Effector memory CD4-positive, alpha-beta T cell (primary cell): ENCODE data around the gene PCDHA2.
"Not testable (repeated sequence)": the region's sequence is repeated elsewhere in the genome, so short reads cannot be mapped to it uniquely, and the experiment has no call there.

Experiments used
- DNase-seq, 3 donors: peaks; one replicate each; pipeline ENCODE4 v3.0.0-alpha.2; 2020
- H3K27ac ChIP-seq: 2 replicates; pipeline ENCODE4 v1.7.0; 2013; ENCODE audit warnings: mild to moderate bottlenecking, low read length, moderate library complexity; ENCODE audit not compliant: insufficient read depth, poor library complexity, severe bottlenecking
- H3K27me3 ChIP-seq: replicated peaks from 2 replicates; pipeline ENCODE4 v1.7.0; 2013; ENCODE audit warnings: mild to moderate bottlenecking, low read length; ENCODE audit not compliant: insufficient read depth, control insufficient read depth, poor library complexity, severe bottlenecking
- H3K36me3 ChIP-seq: 2 replicates; pipeline ENCODE4 v1.7.0; 2013; ENCODE audit warnings: mild to moderate bottlenecking, low read length, moderate library complexity; ENCODE audit not compliant: control insufficient read depth, insufficient read depth
- H3K4me1 ChIP-seq: 2 replicates; pipeline ENCODE4 v1.7.0; 2013; ENCODE audit warnings: low read length, mild to moderate bottlenecking; ENCODE audit not compliant: control insufficient read depth, insufficient read depth, poor library complexity, severe bottlenecking
- H3K4me3 ChIP-seq: 2 replicates; pipeline ENCODE4 v1.7.0; 2013; ENCODE audit warnings: low read length, low read depth, mild to moderate bottlenecking; ENCODE audit not compliant: insufficient read depth, poor library complexity, severe bottlenecking
- H3K9me3 ChIP-seq: 2 replicates; pipeline ENCODE4 v1.7.0; 2013; ENCODE audit warnings: mild to moderate bottlenecking, low read length, moderate library complexity; ENCODE audit not compliant: control insufficient read depth

Gene PCDHA2

GRCh38 chr5:140834439-140835008 lies 39.9 kb downstream of the PCDHA2 start:
- not testable (repeated sequence) for DNase-seq, H3K9me3 ChIP-seq, H3K4me3 ChIP-seq

GRCh38 chr5:140835622-140836510 lies 41.2 kb downstream of the PCDHA2 start:
- Histone ChIP-seq H3K27ac (no peak overlapping the region), H3K27me3 (no peaks in the 10 kb centered on the region), H3K9me3 (no peaks in the 10 kb centered on the region), H3K4me1 (no peaks in the 10 kb centered on the region), H3K36me3 (no peaks in the 10 kb centered on the region), H3K4me3 (no peak overlapping the region)
- no peak for DNase-seq

More at GRCh38 chr5:140834439-140835008, 39.9 kb downstream of the PCDHA2 start:
- not testable (repeated sequence) for H3K27me3 ChIP-seq, H3K4me1 ChIP-seq, H3K36me3 ChIP-seq, H3K27ac ChIP-seq

- no peaks in the 10 kb centered on the region for H3K36me3 ChIP-seq
- no peaks in the 10 kb centered on the region for H3K4me1 ChIP-seq
- no peaks in the 10 kb centered on the region for H3K9me3 ChIP-seq
- no peak within 1 kb of the TSS for H3K27ac ChIP-seq
- DNase-seq, result no peak
- no peaks in the 10 kb centered on the region for H3K27me3 ChIP-seq
- no peak within 1 kb of the TSS for H3K4me3 ChIP-seq
These were observed 46.6 kb downstream of the PCDHA2 start, which contains the start of gene PCDHA8 for GRCh38 chr5:140840978-140841962. Gene PCDHA8, plus strand, starts transcription at chr5:140841187. Its CDS starts 135 bp downstream, at chr5:140841322.

GRCh38 chr5:140842798-140843733 lies 48.4 kb downstream of the PCDHA2 start:
- Histone ChIP-seq H3K27ac (no peak overlapping the region), H3K4me1 (no peaks in the 10 kb centered on the region)

More at GRCh38 chr5:140842798-140843733, 48.4 kb downstream of the PCDHA2 start:
- no peaks in the 10 kb centered on the region for H3K27me3 ChIP-seq
- DNase-seq, result no peak
- H3K36me3 ChIP-seq, result no peaks in the 10 kb centered on the region
- H3K9me3 ChIP-seq, result no peaks in the 10 kb centered on the region
- no peak overlapping the region for H3K4me3 ChIP-seq
